Measurements from ENCODE around the gene VPS39.

The VPS39 gene

GRCh38 chr15:42128476-42128875, 79.6 kb downstream of the VPS39 start:
- no peak for DNase-seq (ENCODE audit: low spot score)

GRCh38 chr15:42123546-42123945, 84.6 kb downstream of the VPS39 start:
- no peak for DNase-seq (ENCODE audit: low spot score)

GRCh38 chr15:42121682-42122081, 86.4 kb downstream of the VPS39 start:
- DNase-seq (ENCODE audit: low spot score), result no peak

GRCh38 chr15:42121021-42121420, 87.1 kb downstream of the VPS39 start:
- DNase-seq (ENCODE audit: low spot score), result no peak

- DNase-seq (ENCODE audit: low spot score), result no peak
Observed at GRCh38 chr15:42120285-42120684, 87.8 kb downstream of the VPS39 start.

GRCh38 chr15:42119446-42119760, 88.7 kb downstream of the VPS39 start:
- DNase-seq (ENCODE audit: low spot score), result no peak

GRCh38 chr15:42118650-42119445, 89.3 kb downstream of the VPS39 start:
- no peak for DNase-seq (ENCODE audit: low spot score)

- no peak for DNase-seq (ENCODE audit: low spot score)
Observed at GRCh38 chr15:42111924-42112323, 96.2 kb downstream of the VPS39 start.

- DNase-seq (ENCODE audit: low spot score), result no peak
Observed at GRCh38 chr15:42110367-42110766, 97.7 kb downstream of the VPS39 start.

GRCh38 chr15:42108806-42109205, 99.3 kb downstream of the VPS39 start:
- DNase-seq (ENCODE audit: low spot score), result no peak
